Adrenal gland (tissue), 5 donors: Measurements from ENCODE around the gene CDC25B.

ENCODE experiments used
- POLR2A ChIP-seq, 2 donors: fragments of 450-650 bp; IDR thresholded peaks; one replicate each; pipeline ENCODE4 v1.6.1; 2017; ENCODE audit warnings: antibody characterized with exemption in 2 of 2, mild to moderate bottlenecking in 2 of 2, moderate library complexity in 1 of 2
- TF ChIP-seq, protein P1 (sequence below), 6 experiments: fragments of 450-650 bp in 4 of 6; fragments of 200-600 bp in 2 of 6; sonication (generic) in 1 of 6; IDR thresholded peaks; 1 replicate in 5 of 6; 2 replicates in 1 of 6; pipeline versions ENCODE4 v1.5.1 to v1.8.0; 2016 to 2021; ENCODE audit warnings: antibody characterized with exemption in 6 of 6, mild to moderate bottlenecking in 2 of 6, moderate library complexity in 1 of 6
- donor health status: DM: no; HTN: no; CAD: no.

DNA sequence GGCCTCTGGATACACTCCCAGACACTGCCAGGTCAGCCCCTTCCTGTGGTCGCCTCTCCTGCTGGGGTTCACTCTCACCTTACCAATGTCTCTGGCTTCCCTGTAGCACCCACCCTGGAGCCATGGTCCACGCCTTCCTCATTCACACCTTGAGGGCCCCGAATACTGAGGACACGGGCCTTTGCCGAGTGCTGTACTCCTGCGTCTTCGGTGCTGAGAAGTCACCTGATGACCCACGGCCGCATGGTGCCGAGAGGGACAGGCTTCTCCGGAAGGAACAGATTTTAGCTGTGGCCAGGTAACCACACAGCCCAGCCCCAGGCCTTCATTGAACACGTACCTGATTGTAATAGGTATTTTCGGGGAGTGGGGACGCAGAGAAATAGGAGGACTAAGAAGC lies 25.9 kb downstream of the CDC25B start:
- TF ChIP-seq, protein P1, sequence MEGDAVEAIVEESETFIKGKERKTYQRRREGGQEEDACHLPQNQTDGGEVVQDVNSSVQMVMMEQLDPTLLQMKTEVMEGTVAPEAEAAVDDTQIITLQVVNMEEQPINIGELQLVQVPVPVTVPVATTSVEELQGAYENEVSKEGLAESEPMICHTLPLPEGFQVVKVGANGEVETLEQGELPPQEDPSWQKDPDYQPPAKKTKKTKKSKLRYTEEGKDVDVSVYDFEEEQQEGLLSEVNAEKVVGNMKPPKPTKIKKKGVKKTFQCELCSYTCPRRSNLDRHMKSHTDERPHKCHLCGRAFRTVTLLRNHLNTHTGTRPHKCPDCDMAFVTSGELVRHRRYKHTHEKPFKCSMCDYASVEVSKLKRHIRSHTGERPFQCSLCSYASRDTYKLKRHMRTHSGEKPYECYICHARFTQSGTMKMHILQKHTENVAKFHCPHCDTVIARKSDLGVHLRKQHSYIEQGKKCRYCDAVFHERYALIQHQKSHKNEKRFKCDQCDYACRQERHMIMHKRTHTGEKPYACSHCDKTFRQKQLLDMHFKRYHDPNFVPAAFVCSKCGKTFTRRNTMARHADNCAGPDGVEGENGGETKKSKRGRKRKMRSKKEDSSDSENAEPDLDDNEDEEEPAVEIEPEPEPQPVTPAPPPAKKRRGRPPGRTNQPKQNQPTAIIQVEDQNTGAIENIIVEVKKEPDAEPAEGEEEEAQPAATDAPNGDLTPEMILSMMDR (IDR thresholded peaks at IDR 0.05) = no peak
- TF ChIP-seq POLR2A (IDR thresholded peaks at IDR 0.05) = no peak
